NCI-H2107 treated with DMSO at 0.1 percent for 48 hours (cell line): Measurements from ENCODE around the gene CTIF.
A peak's percentile ranks its signal among the peaks of the same experiment; 100 is the strongest.

Experiments
- DNase-seq: peaks from one replicate; lab custom pipeline; 2025; ENCODE audit not compliant: unreplicated experiment; lab: John Stamatoyannopoulos, UW

CTIF gene

DNA sequence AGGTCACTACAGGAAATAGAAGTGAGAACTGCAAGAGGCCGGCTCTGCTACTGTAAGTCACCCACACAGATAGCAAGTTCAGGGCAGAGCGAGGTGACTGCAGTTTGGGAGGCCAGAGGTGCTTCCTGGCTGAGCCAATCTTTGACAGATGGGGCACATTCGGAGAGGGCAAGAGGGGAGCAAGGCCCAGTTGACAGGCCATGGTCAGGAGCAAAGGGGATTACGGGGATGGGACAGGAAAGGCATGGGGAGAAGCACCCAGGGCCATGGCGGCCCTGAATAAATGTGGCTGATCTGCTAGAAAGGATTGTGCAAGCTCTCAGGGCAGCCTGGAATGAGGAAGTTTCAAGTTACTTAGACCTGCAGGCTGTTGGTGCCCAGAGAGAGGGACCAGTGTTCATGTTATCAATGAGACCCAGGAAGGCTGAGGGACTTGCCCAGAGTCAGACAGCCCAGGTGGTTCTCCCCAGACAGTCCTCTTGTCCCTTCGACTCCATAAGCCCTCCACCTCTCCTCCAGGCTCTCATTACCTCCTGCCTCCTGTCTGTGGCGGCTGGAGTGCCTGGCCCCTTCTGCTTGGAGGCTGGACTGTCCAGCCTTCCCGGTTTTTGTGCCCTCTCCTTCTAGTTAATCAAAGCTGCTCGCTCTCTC lies 123.3 kb downstream of the CTIF start:
- peak; percentile 85 for DNase-seq

DNA sequence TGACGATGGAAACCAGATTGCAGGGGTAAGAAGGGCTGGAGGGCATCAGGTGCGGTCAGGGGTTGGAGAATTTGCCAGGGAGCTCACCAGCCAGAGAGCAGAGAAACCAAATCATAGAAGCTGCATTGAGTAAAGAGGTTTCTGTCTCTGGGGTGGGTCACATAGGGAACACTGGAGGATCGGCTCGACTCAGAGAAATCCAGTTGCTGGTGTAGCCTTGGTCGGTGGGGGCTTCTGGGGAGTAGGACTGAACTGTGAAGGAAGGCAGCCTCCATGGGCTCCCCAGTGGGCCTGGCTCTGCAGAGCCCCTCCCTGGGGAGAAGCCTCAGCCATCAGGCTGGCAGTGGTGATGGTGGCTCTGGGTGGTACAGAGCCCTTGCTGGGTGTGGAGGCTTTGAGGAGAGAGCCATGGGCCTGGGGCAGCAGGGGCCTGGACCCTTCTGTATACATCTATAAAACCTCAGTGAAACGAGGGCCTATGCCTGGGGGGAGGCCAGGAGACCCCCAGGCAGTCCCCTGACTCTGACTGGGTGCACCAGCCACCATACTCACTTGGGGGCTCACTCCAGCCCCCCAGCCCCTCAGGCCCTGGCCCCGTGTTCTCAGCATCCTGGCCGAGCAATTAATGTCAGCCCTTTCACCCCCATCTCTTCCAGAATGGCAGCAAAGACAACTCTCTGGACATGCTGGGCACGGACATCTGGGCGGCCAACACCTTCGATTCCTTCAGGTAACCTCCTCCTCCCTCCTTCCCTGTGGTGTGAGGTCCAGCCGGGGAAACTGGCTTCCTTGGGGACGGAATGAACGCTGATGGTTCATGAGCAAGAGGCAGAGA lies 124.5 kb downstream of the CTIF start:
- no peak for DNase-seq

GRCh38 chr18:48663931-48664847 lies 125.4 kb downstream of the CTIF start:
- DNase-seq: peak; percentile 51

- no peak for DNase-seq
Measured at GRCh38 chr18:48665654-48666053, 126.8 kb downstream of the CTIF start.

DNA sequence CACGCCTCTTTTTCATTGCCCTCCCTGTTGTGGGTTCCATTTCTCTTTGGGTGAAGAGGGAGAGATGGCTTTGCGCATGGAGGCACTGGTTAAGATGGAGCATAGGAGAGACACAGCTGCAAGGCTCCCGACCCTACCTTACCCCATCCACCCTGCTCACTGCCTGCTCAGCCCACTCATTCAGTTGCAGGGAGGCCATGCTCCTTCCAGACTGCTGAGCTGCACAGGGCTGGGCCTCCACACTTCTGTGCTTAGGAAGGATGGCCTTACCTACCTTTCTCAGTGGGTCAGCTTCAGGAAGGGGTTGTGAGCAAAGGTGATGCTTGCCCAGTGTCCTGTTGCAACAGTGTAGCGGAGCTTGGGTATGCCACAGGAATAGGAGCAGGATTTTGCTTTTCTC lies 127.8 kb downstream of the CTIF start:
- DNase-seq: no peak

DNA sequence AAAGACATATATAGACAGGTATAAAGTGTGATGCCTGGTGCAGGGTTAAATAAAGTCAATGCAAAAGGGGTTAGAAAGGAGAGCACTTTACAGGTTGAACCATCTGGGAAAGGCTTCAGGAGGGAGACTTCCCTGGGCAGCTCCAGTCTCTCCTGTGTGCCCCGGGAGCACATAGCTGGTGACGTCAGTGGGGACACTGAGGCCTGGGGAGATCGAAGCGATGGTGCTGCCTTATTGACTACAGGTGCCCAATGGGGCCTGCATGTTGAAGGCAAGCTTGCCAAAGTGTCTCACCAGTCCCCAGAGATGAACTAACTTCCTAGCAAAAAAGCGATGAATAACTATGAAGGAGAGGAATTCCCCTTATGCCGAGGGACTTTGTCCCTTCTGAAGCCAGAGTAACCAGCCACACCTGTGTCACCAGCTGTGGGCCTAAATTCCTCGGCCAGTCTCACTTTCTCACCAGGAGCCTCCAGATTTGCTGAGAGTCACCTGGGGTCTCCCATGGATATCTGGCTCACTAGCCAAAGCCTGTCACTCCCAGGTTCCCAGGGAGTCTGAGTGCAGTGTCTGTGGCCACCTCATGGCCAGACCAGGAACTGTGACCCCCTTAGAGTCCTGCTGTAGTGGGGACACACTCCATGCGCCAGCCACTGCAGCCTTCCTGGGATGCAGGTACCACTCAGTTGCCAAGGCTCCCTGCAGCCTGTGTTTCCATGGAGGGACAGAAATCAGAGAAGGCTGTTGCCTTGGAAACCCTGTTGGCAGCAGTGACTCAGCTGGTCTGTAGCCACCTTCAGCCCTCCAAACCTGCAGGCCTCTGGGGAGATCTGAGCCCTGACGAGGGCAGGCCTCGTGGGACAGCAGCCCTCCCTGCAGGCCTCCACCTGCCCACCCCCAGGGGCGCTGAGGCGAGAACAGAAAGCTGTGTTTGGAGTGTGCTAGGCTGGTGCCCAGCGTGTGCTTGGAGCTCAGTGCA lies 128.7 kb downstream of the CTIF start:
- DNase-seq: peak; percentile 95

- no peak for DNase-seq
Measured at GRCh38 chr18:48668466-48669179, 129.8 kb downstream of the CTIF start.

GRCh38 chr18:48669180-48669675 lies 130.4 kb downstream of the CTIF start:
- no peak for DNase-seq

DNA sequence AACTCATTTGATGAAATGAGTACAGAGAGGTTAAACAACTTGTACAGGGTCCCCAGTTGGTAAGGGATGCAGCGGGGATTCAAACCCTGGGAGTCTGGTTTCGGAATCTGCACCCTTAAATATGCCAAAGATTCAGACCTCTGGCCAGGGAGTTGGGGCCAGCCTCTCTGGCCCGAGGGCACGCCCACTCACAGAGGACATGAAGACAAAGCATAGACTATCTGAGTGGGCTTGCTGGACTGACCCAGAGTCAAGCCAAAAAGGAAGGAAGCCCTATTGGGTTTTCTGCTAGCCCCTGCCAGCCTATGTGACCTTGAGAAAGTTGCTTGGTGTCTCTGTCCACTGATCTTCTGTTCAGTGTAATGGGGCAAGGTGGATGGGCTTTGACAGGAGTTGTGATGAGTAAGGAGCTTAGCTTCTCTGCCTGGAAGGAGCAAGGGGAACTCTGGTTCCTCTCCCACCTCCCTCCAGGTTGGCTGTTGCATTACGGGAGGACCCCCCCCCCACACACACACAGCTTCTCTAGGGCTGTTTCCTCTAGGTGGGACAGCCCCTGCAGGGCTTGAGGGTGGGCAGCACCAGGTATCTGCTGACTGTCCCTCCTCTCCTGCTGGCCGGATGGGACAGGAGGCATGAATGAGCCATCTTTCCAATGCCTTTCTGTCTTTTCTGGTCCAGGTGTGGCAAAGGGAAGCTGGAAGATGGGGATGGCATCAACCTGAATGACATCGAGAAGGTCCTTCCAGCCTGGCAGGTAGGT lies 131.3 kb downstream of the CTIF start:
- no peak for DNase-seq

- no peak for DNase-seq
Measured at GRCh38 chr18:48670751-48671560, 132.1 kb downstream of the CTIF start.

GRCh38 chr18:48671561-48671945 lies 132.7 kb downstream of the CTIF start:
- no peak for DNase-seq

DNA sequence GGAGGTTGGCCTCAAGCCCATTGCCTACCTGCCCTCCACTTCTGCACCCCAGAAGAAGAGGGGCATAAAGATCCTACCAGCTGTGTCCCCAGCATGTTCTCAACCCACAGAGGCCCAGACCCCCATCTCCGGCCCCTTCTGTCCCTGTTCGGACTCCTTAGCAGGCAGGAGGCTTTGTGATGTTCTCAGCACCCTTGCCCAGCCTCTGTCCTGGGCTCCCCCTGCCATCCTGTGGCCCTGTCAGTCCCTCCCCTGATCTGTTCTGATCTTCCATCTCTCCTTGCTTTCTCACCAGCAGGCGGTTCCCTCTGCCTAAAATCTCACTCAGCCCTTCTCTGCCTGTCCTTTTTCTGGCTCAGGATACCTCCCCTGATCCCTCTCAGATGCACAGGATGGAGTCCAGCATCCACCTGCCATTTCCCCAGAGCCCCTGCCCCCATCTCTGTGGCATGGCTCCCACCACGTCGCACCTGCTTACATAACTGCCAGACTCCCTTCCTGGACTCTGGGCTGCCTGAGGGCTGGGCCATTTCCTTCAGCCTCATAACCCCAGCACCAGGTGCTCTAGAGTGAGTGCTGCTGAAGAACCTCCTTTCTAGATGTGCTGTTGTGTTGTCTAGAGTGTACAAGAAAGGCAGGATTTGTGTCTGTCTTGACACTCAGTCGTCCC lies 134.0 kb downstream of the CTIF start:
- peak; percentile 43 for DNase-seq

DNA sequence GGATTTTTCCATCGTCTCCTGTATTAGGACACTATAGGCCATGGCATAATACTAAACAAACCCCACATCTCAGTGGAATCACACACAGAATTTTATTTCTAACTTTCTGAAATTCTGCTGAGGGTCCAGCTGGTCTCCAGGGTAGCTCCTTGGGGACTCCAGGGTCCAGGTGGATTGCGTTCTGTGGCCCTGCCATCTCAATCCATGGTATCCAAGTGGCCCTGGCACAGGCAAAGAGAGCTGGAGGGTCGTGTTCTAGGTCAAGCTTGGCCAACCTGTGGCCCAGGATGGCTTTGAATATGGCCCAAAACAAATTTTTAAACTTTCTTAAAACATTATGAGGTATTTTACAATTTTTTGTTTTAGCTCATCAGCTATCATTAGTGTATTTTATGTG lies 134.6 kb downstream of the CTIF start:
- DNase-seq: no peak

DNA sequence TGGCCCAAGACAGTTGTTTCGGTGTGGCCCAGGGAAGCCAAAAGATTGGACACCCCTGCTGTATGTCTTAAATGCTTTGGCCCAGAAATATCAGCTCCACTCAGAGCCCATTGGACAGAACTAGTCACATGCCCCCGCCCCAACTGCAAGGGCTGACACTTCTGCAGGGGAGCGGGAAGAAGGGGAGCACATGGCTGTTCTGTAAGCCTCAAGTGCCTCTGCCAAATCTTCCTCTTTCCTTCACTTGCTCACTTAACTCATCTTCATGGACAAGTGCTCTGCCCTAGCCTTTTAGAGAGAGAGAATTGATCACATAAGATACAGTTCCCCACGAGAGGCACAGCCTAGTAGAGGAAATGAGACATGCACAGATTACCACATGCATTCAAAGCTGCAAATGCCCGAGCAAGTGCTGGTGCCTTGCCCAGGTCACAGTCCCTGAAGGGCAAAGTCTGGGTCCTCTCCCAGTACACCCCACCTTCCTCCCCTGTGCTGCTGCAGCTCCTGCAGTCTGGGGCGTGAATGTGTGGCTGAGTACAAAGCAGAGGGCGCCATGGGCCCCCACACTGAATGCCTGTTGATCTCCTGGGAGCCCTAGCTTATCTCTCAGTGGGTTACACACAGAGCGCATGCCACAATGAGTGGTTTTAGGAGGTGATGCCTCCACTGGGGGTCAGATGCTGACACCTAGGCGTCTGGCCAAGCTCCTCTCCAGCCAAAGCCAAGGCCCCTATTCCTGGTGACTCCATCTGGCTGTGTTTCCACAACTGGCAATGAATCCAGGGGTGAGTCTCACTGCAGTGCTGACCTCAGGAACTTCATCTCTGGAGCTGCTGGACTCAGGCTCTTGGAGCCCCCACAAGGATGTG lies 135.3 kb downstream of the CTIF start:
- no peak for DNase-seq

GRCh38 chr18:48674758-48675351 lies 136.0 kb downstream of the CTIF start:
- DNase-seq: no peak

- DNase-seq: peak; percentile 44
Measured at GRCh38 chr18:48675352-48675761, 136.5 kb downstream of the CTIF start.
